ENCODE measurements around the gene MYL1. TPM values are rescaled to one million over a fixed set of nuclear protein-coding genes. Genes with fewer than 3 reads are reported as not detected.

MYL1 gene
- total and polyA plus RNA-seq, 5 donors: 0.14 to 0.57 TPM; not detected in 3

DNA sequence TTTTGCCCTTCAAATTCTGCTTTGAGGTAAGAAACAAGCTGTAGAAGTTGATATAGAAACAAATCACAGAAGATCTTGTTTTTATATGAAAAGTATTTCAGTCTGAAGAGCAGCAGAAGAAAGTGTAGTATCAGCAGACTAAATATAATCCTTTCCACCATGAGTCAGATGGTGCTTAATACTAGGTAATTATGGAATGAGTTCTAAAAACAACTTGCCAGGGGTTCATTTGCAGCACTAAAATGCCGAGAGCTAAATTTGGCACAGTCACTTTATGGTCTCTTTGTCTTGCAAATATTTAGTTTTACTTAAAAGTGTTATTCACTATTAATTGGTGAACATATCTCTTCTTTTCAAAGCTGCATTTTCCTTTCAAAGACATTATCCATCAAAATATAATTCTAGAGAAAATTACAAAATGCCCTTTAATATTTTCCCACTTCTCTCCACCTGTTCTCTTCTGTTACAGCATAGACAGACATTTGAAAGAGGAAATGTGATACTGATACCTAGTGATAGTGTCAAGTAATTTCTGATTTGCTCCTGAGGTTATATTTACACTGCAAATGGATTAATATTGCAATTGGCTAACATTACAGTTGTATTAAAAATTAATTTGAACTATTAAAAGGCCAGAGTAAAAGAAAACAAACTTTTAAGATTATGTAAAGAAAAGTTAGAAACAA is 5.3 kb downstream of the MYL1 start:
- intact Hi-C loops (cut with DNase I): no loop called here
- Histone ChIP-seq H3K27me3 (ENCODE audit: control insufficient read depth, insufficient read depth) (no peaks in the 10 kb centered on the region), H3K4me1 (ENCODE audit: control insufficient read depth, insufficient read depth, low read length) (no peaks in the 10 kb centered on the region), H3K9me3 (ENCODE audit: control insufficient read depth, low read length) (no peaks in the 10 kb centered on the region), H3K4me3 (ENCODE audit: low read length) (no peak overlapping the region), H3K27ac (ENCODE audit: low read length) (no peak overlapping the region)
- WGBS: 37% methylated on average over 1 of the region's 1 CpG
- DNase-seq: no peak
- no peak for ATAC-seq

- H3K27ac ChIP-seq (ENCODE audit: low read length): no peak overlapping the region
- 70% methylated on average over 3 of the region's 3 CpGs for WGBS
- no peak for ATAC-seq
- DNase-seq: no peak
- no peaks in the 10 kb centered on the region for H3K27me3 ChIP-seq (ENCODE audit: control insufficient read depth, insufficient read depth)
- intact Hi-C loops (cut with DNase I): no loop called here
- H3K9me3 ChIP-seq (ENCODE audit: control insufficient read depth, low read length): no peaks in the 10 kb centered on the region
- H3K4me1 ChIP-seq (ENCODE audit: control insufficient read depth, insufficient read depth, low read length): no peaks in the 10 kb centered on the region
- H3K4me3 ChIP-seq (ENCODE audit: low read length): no peak overlapping the region
These were observed 11.5 kb downstream of the MYL1 start for GRCh38 chr2:210303498-210303897.

DNA sequence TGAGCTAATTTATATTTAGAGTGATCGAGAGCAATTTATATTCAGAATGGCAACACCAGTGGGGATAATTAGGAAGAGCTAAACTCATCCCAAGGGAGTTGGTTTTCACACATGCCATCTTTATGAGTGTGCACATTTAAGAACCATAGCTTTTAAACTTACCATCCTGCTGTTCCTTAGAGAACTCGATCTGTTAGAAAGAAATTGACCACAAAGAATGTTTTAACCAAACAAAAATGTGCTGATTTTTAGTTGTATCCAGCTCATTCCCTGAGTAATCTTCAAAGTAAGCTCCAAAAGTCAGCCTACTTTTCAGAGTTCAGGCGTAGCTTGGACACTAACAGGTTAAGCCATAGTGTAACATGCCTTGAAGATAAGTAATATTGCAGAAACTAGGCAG is 12.6 kb downstream of the MYL1 start:
- Histone ChIP-seq H3K4me1 (ENCODE audit: control insufficient read depth, insufficient read depth, low read length) (no peaks in the 10 kb centered on the region), H3K9me3 (ENCODE audit: control insufficient read depth, low read length) (no peaks in the 10 kb centered on the region), H3K27ac (ENCODE audit: low read length) (no peak overlapping the region), H3K27me3 (ENCODE audit: control insufficient read depth, insufficient read depth) (no peaks in the 10 kb centered on the region), H3K4me3 (ENCODE audit: low read length) (no peak overlapping the region)
- intact Hi-C loops (cut with DNase I): no loop called here
- WGBS: 64% methylated on average over 3 of the region's 3 CpGs
- DNase-seq: no peak
- no peak for ATAC-seq

GRCh38 chr2:210299866-210300373 is 15.1 kb downstream of the MYL1 start:
- Histone ChIP-seq H3K27ac (ENCODE audit: low read length) (no peak overlapping the region), H3K4me1 (ENCODE audit: control insufficient read depth, insufficient read depth, low read length) (no peaks in the 10 kb centered on the region), H3K27me3 (ENCODE audit: control insufficient read depth, insufficient read depth) (no peaks in the 10 kb centered on the region), H3K9me3 (ENCODE audit: control insufficient read depth, low read length) (no peaks in the 10 kb centered on the region), H3K4me3 (ENCODE audit: low read length) (no peak overlapping the region)
- WGBS: 71% methylated on average over 3 of the region's 3 CpGs
- no peak for DNase-seq
- intact Hi-C loops (cut with DNase I): no loop called here
- ATAC-seq: no peak

GRCh38 chr2:210288408-210288807 is 26.6 kb downstream of the MYL1 start:
- no peak for DNase-seq
- Histone ChIP-seq H3K27ac (ENCODE audit: low read length) (no peak overlapping the region), H3K9me3 (ENCODE audit: control insufficient read depth, low read length) (no peaks in the 10 kb centered on the region), H3K4me3 (ENCODE audit: low read length) (no peak overlapping the region), H3K27me3 (ENCODE audit: control insufficient read depth, insufficient read depth) (no peaks in the 10 kb centered on the region), H3K4me1 (ENCODE audit: control insufficient read depth, insufficient read depth, low read length) (no peaks in the 10 kb centered on the region)
- intact Hi-C loops (cut with DNase I): no loop called here
- 70% methylated on average over 2 of the region's 2 CpGs for WGBS
- no peak for ATAC-seq

- no peak overlapping the region for H3K27ac ChIP-seq (ENCODE audit: low read length)
- ATAC-seq (no peak), DNase-seq (no peak)
- H3K27me3 ChIP-seq (ENCODE audit: control insufficient read depth, insufficient read depth): no peaks in the 10 kb centered on the region
- intact Hi-C loops (cut with DNase I): no loop called here
- H3K4me3 ChIP-seq (ENCODE audit: low read length): no peak overlapping the region
- H3K4me1 ChIP-seq (ENCODE audit: control insufficient read depth, insufficient read depth, low read length): no peaks in the 10 kb centered on the region
- no peaks in the 10 kb centered on the region for H3K9me3 ChIP-seq (ENCODE audit: control insufficient read depth, low read length)
These were observed 27.7 kb downstream of the MYL1 start for GRCh38 chr2:210287301-210287700.

DNA sequence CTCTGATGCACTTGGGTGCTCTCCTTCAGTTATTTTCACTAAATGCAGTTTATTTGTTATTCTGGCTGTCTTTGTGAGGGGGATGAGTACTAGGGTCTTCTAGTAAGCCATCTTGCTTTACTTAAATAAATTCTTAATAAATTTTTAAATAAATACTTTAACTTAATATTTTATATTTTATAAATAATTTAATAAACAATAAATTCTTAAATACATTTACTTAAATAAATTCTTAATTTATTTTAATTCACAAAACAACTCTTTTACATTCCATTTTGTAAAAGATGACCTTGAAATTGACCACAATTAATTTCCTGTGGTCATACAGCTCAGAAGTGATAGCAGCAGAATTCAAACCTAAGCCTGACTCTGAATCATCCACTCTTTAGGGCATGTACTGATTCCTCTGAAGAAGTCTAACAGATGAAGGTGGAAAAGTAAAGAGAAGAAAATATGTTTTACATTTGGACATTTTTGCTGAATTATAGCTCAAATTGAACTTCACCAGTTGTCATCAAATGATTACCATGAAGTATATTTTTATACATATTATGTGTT is 28.8 kb downstream of the MYL1 start:
- intact Hi-C loops (cut with DNase I): no loop called here
- Histone ChIP-seq H3K4me1 (ENCODE audit: control insufficient read depth, insufficient read depth, low read length) (no peaks in the 10 kb centered on the region), H3K4me3 (ENCODE audit: low read length) (no peak overlapping the region), H3K27me3 (ENCODE audit: control insufficient read depth, insufficient read depth) (no peaks in the 10 kb centered on the region), H3K9me3 (ENCODE audit: control insufficient read depth, low read length) (no peaks in the 10 kb centered on the region), H3K27ac (ENCODE audit: low read length) (no peak overlapping the region)
- DNase-seq (no peak), ATAC-seq (no peak)

DNA sequence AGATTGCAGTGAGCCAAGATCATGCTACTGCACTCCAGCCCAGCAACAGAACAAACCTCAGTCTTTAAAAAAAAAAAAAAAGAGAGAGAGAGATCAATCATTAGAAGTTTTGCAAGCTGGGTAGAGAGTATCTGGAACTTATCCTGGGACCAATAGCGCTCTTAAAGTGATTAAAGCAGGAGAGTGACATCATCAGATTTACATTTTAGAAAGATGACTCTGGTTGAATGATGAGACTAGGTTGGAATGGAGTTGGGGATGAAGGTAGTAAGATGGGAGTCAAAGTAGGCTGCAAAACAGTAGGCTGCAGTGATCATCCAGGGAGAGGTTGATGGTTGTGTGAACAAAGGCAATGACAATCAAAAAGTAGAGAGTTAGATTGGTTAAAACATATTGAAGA is 37.8 kb downstream of the MYL1 start:
- 89% methylated on average over 1 of the region's 1 CpG for WGBS

GRCh38 chr2:210271300-210271699 is 43.7 kb downstream of the MYL1 start:
- no peak overlapping the region for H3K27ac ChIP-seq (ENCODE audit: low read length)
- no peak overlapping the region for H3K4me3 ChIP-seq (ENCODE audit: low read length)
- intact Hi-C loops (cut with DNase I): no loop called here
- ATAC-seq (no peak), DNase-seq (no peak)
- H3K4me1 ChIP-seq (ENCODE audit: control insufficient read depth, insufficient read depth, low read length): no peaks in the 10 kb centered on the region
- no peaks in the 10 kb centered on the region for H3K27me3 ChIP-seq (ENCODE audit: control insufficient read depth, insufficient read depth)
- no peaks in the 10 kb centered on the region for H3K9me3 ChIP-seq (ENCODE audit: control insufficient read depth, low read length)

More for the DNA sequence above, 37.8 kb downstream of the MYL1 start:
- Histone ChIP-seq H3K4me1 (ENCODE audit: control insufficient read depth, insufficient read depth, low read length) (no peaks in the 10 kb centered on the region), H3K27ac (ENCODE audit: low read length) (no peak overlapping the region), H3K9me3 (ENCODE audit: control insufficient read depth, low read length) (no peaks in the 10 kb centered on the region), H3K4me3 (ENCODE audit: low read length) (no peak overlapping the region), H3K27me3 (ENCODE audit: control insufficient read depth, insufficient read depth) (no peaks in the 10 kb centered on the region)
- DNase-seq: no peak
- ATAC-seq: no peak
- intact Hi-C loops (cut with DNase I): no loop called here

- intact Hi-C loops (cut with DNase I): no loop called here
- Histone ChIP-seq H3K9me3 (ENCODE audit: control insufficient read depth, low read length) (no peaks in the 10 kb centered on the region), H3K27ac (ENCODE audit: low read length) (no peak overlapping the region), H3K27me3 (ENCODE audit: control insufficient read depth, insufficient read depth) (no peaks in the 10 kb centered on the region), H3K4me1 (ENCODE audit: control insufficient read depth, insufficient read depth, low read length) (no peaks in the 10 kb centered on the region), H3K4me3 (ENCODE audit: low read length) (no peak overlapping the region)
- DNase-seq: no peak
- WGBS: 39% methylated on average over 3 of the region's 3 CpGs
- ATAC-seq: no peak
These were observed 45.8 kb downstream of the MYL1 start for GRCh38 chr2:210269148-210269547.

- Histone ChIP-seq H3K27ac (ENCODE audit: low read length) (no peak overlapping the region), H3K4me1 (ENCODE audit: control insufficient read depth, insufficient read depth, low read length) (no peaks in the 10 kb centered on the region), H3K4me3 (ENCODE audit: low read length) (no peak overlapping the region), H3K9me3 (ENCODE audit: control insufficient read depth, low read length) (no peaks in the 10 kb centered on the region), H3K27me3 (ENCODE audit: control insufficient read depth, insufficient read depth) (no peaks in the 10 kb centered on the region)
- intact Hi-C loops (cut with DNase I): no loop called here
- 85% methylated on average over 1 of the region's 1 CpG for WGBS
- DNase-seq (no peak), ATAC-seq (no peak)
These were observed 46.7 kb downstream of the MYL1 start for GRCh38 chr2:210268281-210268680.

DNA sequence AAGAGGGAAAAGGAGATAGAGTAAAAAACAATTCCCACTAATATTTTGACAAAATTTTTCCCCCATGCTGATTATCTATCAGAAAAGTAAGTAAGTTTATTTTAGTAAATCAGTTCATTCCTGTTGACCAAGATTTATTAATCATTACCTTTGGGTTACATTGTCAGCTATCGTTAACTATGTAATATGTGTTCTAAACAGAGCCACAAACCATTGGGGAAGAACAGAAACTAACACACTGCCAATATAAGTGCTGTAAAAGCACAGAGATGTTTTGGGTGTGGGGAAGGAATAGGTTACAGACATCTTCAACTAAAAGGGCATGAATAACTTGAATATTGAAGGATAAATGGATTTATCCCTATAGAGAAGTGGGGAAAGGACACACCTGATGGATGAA is 47.3 kb downstream of the MYL1 start:
- WGBS: 87% methylated on average over 1 of the region's 1 CpG
- no peak overlapping the region for H3K4me3 ChIP-seq (ENCODE audit: low read length)
- no peak overlapping the region for H3K27ac ChIP-seq (ENCODE audit: low read length)
- no peaks in the 10 kb centered on the region for H3K9me3 ChIP-seq (ENCODE audit: control insufficient read depth, low read length)
- H3K27me3 ChIP-seq (ENCODE audit: control insufficient read depth, insufficient read depth): no peaks in the 10 kb centered on the region
- DNase-seq (no peak), ATAC-seq (no peak)
- intact Hi-C loops (cut with DNase I): no loop called here
- H3K4me1 ChIP-seq (ENCODE audit: control insufficient read depth, insufficient read depth, low read length): no peaks in the 10 kb centered on the region

Data from right cardiac atrium (tissue), 5 donors.